Panc1 (cell line): Measurements from ENCODE around the gene FGD2. TPM values are rescaled to one million over a fixed set of nuclear protein-coding genes. Genes with fewer than 3 reads are reported as not detected.

Experiments used
- ATAC-seq: fragments of 200-7000 bp; cut with Tn5 transposase; 2 replicates; pipeline ENCODE4 v1.9.1; 2020; ENCODE audit warnings: mild to moderate bottlenecking, moderate library complexity
- BruUV-seq: library from RNA; stranded (reverse); fragments of 400-500 nt; replicated peaks from 2 replicates; lab custom pipeline; 2021; lab: Mats Ljungman, UMichigan
- CTCF ChIA-PET: fragments of 300-600 bp; sonication (Branson Sonifier 250); formaldehyde crosslinking; loops from one replicate; lab custom pipeline; 2022; ENCODE audit warnings: antibody characterized with exemption; lab: Charles Lee
- POLR2A ChIA-PET: fragments of 300-600 bp; sonication (Branson Sonifier 250); formaldehyde crosslinking; loops from one replicate; lab custom pipeline; 2022; ENCODE audit warnings: antibody characterized with exemption; lab: Charles Lee
- DNase-seq: peaks from one replicate; pipeline ENCODE4 v3.0.0-alpha.2; 2010; ENCODE audit warnings: low read depth, low spot score
- H3K27ac ChIP-seq: 2 replicates; pipeline ENCODE4 v1.5.1; 2011; ENCODE audit warnings: mild to moderate bottlenecking, low read length, inconsistent platforms
- H3K27me3 ChIP-seq: fragments of 200-500 bp; sonication (Bioruptor generic); 2 replicates; pipeline ENCODE4 v1.6.0; 2014; ENCODE audit warnings: low read length, inconsistent platforms; ENCODE audit not compliant: control insufficient read depth, insufficient read depth
- H3K36me3 ChIP-seq: fragments of 200-500 bp; sonication (Bioruptor generic); 2 replicates; pipeline ENCODE4 v1.5.1; 2014; ENCODE audit warnings: inconsistent platforms, mild to moderate bottlenecking, low read length, moderate library complexity; ENCODE audit not compliant: control insufficient read depth, insufficient read depth
- H3K4me1 ChIP-seq: 2 replicates; pipeline ENCODE4 v1.5.1; 2011; ENCODE audit warnings: inconsistent platforms, mild to moderate bottlenecking, low read length, moderate library complexity; ENCODE audit not compliant: control insufficient read depth, insufficient read depth
- H3K4me3 ChIP-seq, 2 experiments: 2 replicates each; pipeline ENCODE4 v1.5.1; 2011 to 2012; ENCODE audit warnings: low read depth in 2 of 2, low read length in 2 of 2, mild to moderate bottlenecking in 2 of 2, inconsistent platforms in 1 of 2, moderate library complexity in 1 of 2
- H3K9me3 ChIP-seq: fragments of 200-500 bp; sonication (Bioruptor generic); 2 replicates; pipeline ENCODE4 v1.5.1; 2014; ENCODE audit warnings: low read depth, mild to moderate bottlenecking, inconsistent platforms, low read length, moderate library complexity; ENCODE audit not compliant: control insufficient read depth, insufficient read depth
- CTCF ChIP-seq: fragments of 450-650 bp; IDR thresholded peaks from 2 replicates; pipeline ENCODE4 v1.5.1; 2017; ENCODE audit warnings: mild to moderate bottlenecking
- POLR2AphosphoS5 ChIP-seq: IDR thresholded peaks from 2 replicates; pipeline ENCODE4 v1.6.1; 2012; ENCODE audit warnings: mild to moderate bottlenecking, low read depth, low read length, moderate library complexity
- SIN3A ChIP-seq: IDR thresholded peaks from 2 replicates; pipeline ENCODE4 v1.6.1; 2012; ENCODE audit warnings: low read depth, mild to moderate bottlenecking, low read length, moderate library complexity, borderline replicate concordance; ENCODE audit not compliant: insufficient read depth
- TCF7L2 ChIP-seq: IDR thresholded peaks from 2 replicates; pipeline ENCODE4 v1.6.1; 2011; ENCODE audit warnings: mild to moderate bottlenecking, low read depth, low read length, inconsistent platforms
- in situ Hi-C: cut with HindIII; loops from 2 replicates; pipeline ENCODE4 v1.10.0; 2016; ENCODE audit warnings: low sequenced_read_pairs, low pct_unique_long_range_greater_than_20kb
- intact Hi-C: fragments of 100-400 bp; cut with micrococcal nuclease; formaldehyde crosslinking; loops from one replicate; pipeline ENCODE4 v1.10.0; 2022; ENCODE audit not compliant: unreplicated experiment
- total RNA-seq: library from RNA; stranded (reverse); gene quantifications from one replicate; pipeline ENCODE4 v1.2.1, GENCODE V29; 2021; ENCODE audit not compliant: unreplicated experiment
- TF ChIP-seq, protein P1 (sequence below), 2 experiments: IDR thresholded peaks; 2 replicates each; pipeline ENCODE4 v1.6.1; 2011 to 2012; ENCODE audit warnings: low read depth in 2 of 2, control low read depth in 1 of 2, low read length in 1 of 2, mild to moderate bottlenecking in 1 of 2, moderate library complexity in 1 of 2; ENCODE audit not compliant: insufficient read depth in 1 of 2

FGD2 gene
- total RNA-seq, 1 experiment from 2014 or later = 0.10 TPM

GRCh38 chr6:36964349-36964748 is 41.1 kb upstream of the FGD2 start:
- no peaks in the 10 kb centered on the region for H3K27me3 ChIP-seq
- intact Hi-C loops (no loop called here), in situ Hi-C loops (no loop called here)
- DNase-seq (no peak), ATAC-seq (no peak)
- no peak overlapping the region for H3K27ac ChIP-seq
- H3K9me3 ChIP-seq = no peaks in the 10 kb centered on the region
- H3K4me1 ChIP-seq = peaks cover 8% of the 10 kb centered on the region; the same call in 1 of the 2 replicates
- BruUV-seq = no TSS peak
- peaks cover 4% of the 10 kb centered on the region for H3K36me3 ChIP-seq
- POLR2A ChIA-PET = no interaction called here
- no peak overlapping the region for H3K4me3 ChIP-seq
- CTCF ChIA-PET = interaction anchor here (0.9 kb wide), 1 partner anchor 53 kb away, joined by 3 read pairs; no protein-coding TSS in a partner anchor
- TF ChIP-seq CTCF = no peak

DNA sequence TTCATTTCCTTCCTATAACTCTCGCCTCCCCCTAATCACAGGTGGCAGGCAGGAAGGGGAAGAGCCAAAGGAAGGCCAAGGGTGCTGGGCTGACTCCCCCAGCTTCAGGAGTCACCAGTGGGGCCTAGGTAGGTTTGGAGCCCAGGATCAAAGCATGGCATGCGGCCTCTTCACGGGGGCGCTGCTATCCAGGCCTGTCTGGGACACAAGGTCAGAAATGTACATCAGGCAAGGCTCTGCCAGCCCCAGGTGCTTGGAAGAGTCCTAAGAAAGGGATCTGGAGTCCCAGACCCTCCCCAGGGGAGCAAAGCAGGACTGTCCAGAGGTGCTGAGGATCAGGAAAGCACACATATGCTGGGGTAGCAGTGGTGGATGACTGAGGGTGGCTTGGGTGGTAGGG is 40.5 kb upstream of the FGD2 start:
- no peak overlapping the region for H3K27ac ChIP-seq
- H3K4me3 ChIP-seq = no peak overlapping the region
- H3K36me3 ChIP-seq = peaks cover 8% of the 10 kb centered on the region
- DNase-seq = no peak
- TF ChIP-seq CTCF (no peak), TCF7L2 (no peak), SIN3A (no peak), POLR2AphosphoS5 (no peak)
- TF ChIP-seq, protein P1, sequence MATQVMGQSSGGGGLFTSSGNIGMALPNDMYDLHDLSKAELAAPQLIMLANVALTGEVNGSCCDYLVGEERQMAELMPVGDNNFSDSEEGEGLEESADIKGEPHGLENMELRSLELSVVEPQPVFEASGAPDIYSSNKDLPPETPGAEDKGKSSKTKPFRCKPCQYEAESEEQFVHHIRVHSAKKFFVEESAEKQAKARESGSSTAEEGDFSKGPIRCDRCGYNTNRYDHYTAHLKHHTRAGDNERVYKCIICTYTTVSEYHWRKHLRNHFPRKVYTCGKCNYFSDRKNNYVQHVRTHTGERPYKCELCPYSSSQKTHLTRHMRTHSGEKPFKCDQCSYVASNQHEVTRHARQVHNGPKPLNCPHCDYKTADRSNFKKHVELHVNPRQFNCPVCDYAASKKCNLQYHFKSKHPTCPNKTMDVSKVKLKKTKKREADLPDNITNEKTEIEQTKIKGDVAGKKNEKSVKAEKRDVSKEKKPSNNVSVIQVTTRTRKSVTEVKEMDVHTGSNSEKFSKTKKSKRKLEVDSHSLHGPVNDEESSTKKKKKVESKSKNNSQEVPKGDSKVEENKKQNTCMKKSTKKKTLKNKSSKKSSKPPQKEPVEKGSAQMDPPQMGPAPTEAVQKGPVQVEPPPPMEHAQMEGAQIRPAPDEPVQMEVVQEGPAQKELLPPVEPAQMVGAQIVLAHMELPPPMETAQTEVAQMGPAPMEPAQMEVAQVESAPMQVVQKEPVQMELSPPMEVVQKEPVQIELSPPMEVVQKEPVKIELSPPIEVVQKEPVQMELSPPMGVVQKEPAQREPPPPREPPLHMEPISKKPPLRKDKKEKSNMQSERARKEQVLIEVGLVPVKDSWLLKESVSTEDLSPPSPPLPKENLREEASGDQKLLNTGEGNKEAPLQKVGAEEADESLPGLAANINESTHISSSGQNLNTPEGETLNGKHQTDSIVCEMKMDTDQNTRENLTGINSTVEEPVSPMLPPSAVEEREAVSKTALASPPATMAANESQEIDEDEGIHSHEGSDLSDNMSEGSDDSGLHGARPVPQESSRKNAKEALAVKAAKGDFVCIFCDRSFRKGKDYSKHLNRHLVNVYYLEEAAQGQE (IDR thresholded peaks at IDR 0.05; ENCODE audit: insufficient read depth in 1 of 2, low read depth in 2 of 2, low read length in 1 of 2) = no peak
- ATAC-seq = no peak
- ChIA-PET CTCF (interaction anchor here (0.9 kb wide), 1 partner anchor 53 kb away, joined by 3 read pairs; no protein-coding TSS in a partner anchor), POLR2A (no interaction called here)
- H3K4me1 ChIP-seq = peaks cover 8% of the 10 kb centered on the region; the same call in 1 of the 2 replicates
- no peaks in the 10 kb centered on the region for H3K9me3 ChIP-seq
- intact Hi-C loops (no loop called here), in situ Hi-C loops (no loop called here)
- H3K27me3 ChIP-seq = no peaks in the 10 kb centered on the region
- BruUV-seq = no TSS peak
